AG04450 (cell line): ENCODE measurements around the gene HSPB8. TPM values are rescaled to one million over a fixed set of nuclear protein-coding genes. Genes with fewer than 3 reads are reported as not detected.

ENCODE experiments used
- CTCF ChIA-PET: fragments of 300-600, 350-600 bp; formaldehyde crosslinking; extraction: SDS; loops from one replicate; lab custom pipeline; 2022; ENCODE audit warnings: antibody characterized with exemption, inconsistent platforms; lab: Charles Lee
- POLR2A ChIA-PET: fragments of 350-600 bp; formaldehyde crosslinking; extraction: SDS; loops from one replicate; lab custom pipeline; 2021; ENCODE audit warnings: antibody characterized with exemption, inconsistent platforms; lab: Yijun Ruan, JAX
- DNase-seq: peaks from one replicate; pipeline ENCODE4 v3.0.0-alpha.2; 2011; ENCODE audit warnings: low read depth, low spot score
- H3K27ac ChIP-seq: one replicate; pipeline ENCODE4 v1.5.1; 2012; ENCODE audit warnings: low read depth, low read length, control low read depth
- H3K27me3 ChIP-seq: one replicate; pipeline ENCODE4 v1.6.0; 2012; ENCODE audit warnings: low read length; ENCODE audit not compliant: control insufficient read depth, insufficient read depth
- H3K4me3 ChIP-seq: 2 replicates; pipeline ENCODE4 v1.5.1; 2011; ENCODE audit warnings: mild to moderate bottlenecking, low read depth, low read length, control low read depth
- H3K9me3 ChIP-seq: 2 replicates; pipeline ENCODE4 v1.5.1; 2012; ENCODE audit warnings: low read length; ENCODE audit not compliant: control insufficient read depth, insufficient read depth
- CTCF ChIP-seq: IDR thresholded peaks from 2 replicates; pipeline ENCODE4 v1.5.1; 2011; ENCODE audit warnings: low read depth, low read length, control low read depth, inconsistent platforms
- polyA plus RNA-seq: library from polyadenylated mRNA; depleted of rRNA; stranded (reverse); fragments of >200 nt; gene quantifications from 2 replicates; pipeline ENCODE4 v1.2.3, GENCODE V29; 2011

Gene HSPB8
- polyA plus RNA-seq, 1 experiment: 34.3 TPM

GRCh38 chr12:119176267-119177055, 2.3 kb upstream of the HSPB8 start:
- TF ChIP-seq CTCF: no peak

GRCh38 chr12:119177056-119177325, 1.7 kb upstream of the HSPB8 start:
- no peak for DNase-seq
- Histone ChIP-seq H3K27me3 (no peaks in the 10 kb centered on the region), H3K9me3 (no peaks in the 10 kb centered on the region; the same call in 1 of the 2 replicates), H3K27ac (peak overlapping the region; percentile 78), H3K4me3 (no peak overlapping the region)
- POLR2A ChIA-PET: no interaction called here
- TF ChIP-seq CTCF: no peak
- CTCF ChIA-PET: no interaction called here

More at GRCh38 chr12:119176267-119177055, 2.3 kb upstream of the HSPB8 start:
- Histone ChIP-seq H3K27me3 (no peaks in the 10 kb centered on the region), H3K4me3 (peak overlapping the region; percentile 48), H3K9me3 (no peaks in the 10 kb centered on the region; the same call in 1 of the 2 replicates), H3K27ac (peak overlapping the region; percentile 78)
- ChIA-PET CTCF (no interaction called here), POLR2A (no interaction called here)
- DNase-seq: peak; percentile 80

- TF ChIP-seq CTCF: no peak
- Histone ChIP-seq H3K27ac (peak overlapping the region; percentile 11), H3K27me3 (no peaks in the 10 kb centered on the region), H3K9me3 (no peaks in the 10 kb centered on the region; the same call in 1 of the 2 replicates), H3K4me3 (no peak overlapping the region)
- ChIA-PET POLR2A (interaction anchor here (0.7 to 1.4 kb wide), 5 partner anchors 9 to 871 kb away, joined by 3 to 13 read pairs (median 3); no protein-coding TSS in a partner anchor), CTCF (interaction anchor here (0.6 kb wide), 1 partner anchor 1178 kb away, joined by 3 read pairs; no protein-coding TSS in a partner anchor)
- no peak for DNase-seq
Observed at GRCh38 chr12:119177724-119178380, 879 bp upstream of the HSPB8 start.

- Histone ChIP-seq H3K27me3 (no peaks in the 10 kb centered on the region), H3K4me3 (peak overlapping the region; percentile 65), H3K27ac (peak overlapping the region; percentile 91), H3K9me3 (no peaks in the 10 kb centered on the region; the same call in 1 of the 2 replicates)
- ChIA-PET CTCF (interaction anchor here (0.6 kb wide), 1 partner anchor 802 kb away, joined by 3 read pairs; no protein-coding TSS in a partner anchor), POLR2A (interaction anchor here (1.2 to 1.4 kb wide), 3 partner anchors 9 to 36 kb away, joined by 3 to 13 read pairs (median 6); no protein-coding TSS in a partner anchor)
- no peak for DNase-seq
- no peak for TF ChIP-seq CTCF
Observed at GRCh38 chr12:119179335-119180021, 747 bp downstream of the HSPB8 start.
